Measurements from ENCODE around the gene FCHSD2.

DNA sequence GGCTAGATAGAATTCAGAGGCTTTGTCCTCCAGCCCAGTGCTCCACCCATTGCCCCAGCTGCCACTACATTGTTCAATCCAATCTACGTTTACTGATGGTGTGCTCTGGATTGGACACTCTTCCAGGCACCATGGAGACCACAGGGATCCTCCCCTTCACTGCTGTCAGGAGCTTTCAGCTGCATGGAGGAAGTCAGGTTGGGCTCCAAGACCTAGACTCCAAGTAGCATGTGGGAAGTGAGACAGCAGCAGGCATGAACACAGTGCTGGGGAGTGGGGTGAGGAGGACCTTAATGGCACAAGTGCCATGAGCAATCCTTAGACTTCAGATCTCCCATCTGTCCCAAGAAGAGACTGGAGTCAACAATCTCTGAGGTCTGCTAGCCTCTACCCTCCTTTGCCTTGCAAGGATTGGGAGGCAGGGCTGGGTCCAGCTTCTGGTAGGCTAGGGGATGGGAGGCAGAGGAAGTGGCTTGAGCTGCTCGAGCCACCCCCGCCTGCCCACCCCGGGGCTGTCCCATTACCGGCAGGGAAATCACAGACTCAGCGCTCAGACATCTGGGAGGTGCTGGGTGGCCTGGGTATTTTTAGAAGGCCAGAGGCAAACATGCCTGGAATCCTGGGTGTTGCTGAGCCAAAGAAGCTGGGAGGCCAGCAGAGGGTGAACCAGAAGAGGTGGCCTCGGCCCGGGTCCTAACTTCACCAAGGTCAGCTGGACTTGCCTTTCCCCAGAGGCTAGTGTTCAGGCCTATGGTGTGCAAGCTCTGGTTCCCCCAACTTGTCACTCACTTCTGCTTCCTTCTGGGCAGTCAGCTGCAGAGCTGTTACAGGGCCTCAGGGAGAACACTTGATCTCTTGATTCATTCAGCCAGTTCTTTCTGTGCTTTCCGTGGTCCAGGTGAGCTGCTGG, 15.2 kb upstream of the FCHSD2 start:
- TF ChIP-seq EP300 (IDR thresholded peaks at IDR 0.05; ENCODE audit: low read depth in 2 of 2, low read length in 2 of 2) (no peak), EP300 (CRISPR knock-in tag; IDR thresholded peaks at IDR 0.05; ENCODE audit: borderline replicate concordance) (no peak), ZZZ3 (CRISPR knock-in tag; IDR thresholded peaks at IDR 0.05; ENCODE audit: borderline replicate concordance) (no peak), ZNF430 (CRISPR knock-in tag; IDR thresholded peaks at IDR 0.05) (no peak), ZNF577 (CRISPR knock-in tag; IDR thresholded peaks at IDR 0.05; ENCODE audit: borderline replicate concordance, low read depth) (no peak), JUN (CRISPR knock-in tag; IDR thresholded peaks at IDR 0.05) (no peak), ZNF234 (CRISPR knock-in tag; conservative IDR thresholded peaks at IDR 0.05) (no peak), SMYD3 (CRISPR knock-in tag; IDR thresholded peaks at IDR 0.05) (no peak), HDAC6 (IDR thresholded peaks at IDR 0.05; ENCODE audit: low read depth, low read length) (no peak)
- TF ChIP-seq, protein P1, sequence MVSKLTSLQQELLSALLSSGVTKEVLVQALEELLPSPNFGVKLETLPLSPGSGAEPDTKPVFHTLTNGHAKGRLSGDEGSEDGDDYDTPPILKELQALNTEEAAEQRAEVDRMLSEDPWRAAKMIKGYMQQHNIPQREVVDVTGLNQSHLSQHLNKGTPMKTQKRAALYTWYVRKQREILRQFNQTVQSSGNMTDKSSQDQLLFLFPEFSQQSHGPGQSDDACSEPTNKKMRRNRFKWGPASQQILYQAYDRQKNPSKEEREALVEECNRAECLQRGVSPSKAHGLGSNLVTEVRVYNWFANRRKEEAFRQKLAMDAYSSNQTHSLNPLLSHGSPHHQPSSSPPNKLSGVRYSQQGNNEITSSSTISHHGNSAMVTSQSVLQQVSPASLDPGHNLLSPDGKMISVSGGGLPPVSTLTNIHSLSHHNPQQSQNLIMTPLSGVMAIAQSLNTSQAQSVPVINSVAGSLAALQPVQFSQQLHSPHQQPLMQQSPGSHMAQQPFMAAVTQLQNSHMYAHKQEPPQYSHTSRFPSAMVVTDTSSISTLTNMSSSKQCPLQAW (CRISPR knock-in tag; IDR thresholded peaks at IDR 0.05) = no peak
- TF ChIP-seq, protein P2, sequence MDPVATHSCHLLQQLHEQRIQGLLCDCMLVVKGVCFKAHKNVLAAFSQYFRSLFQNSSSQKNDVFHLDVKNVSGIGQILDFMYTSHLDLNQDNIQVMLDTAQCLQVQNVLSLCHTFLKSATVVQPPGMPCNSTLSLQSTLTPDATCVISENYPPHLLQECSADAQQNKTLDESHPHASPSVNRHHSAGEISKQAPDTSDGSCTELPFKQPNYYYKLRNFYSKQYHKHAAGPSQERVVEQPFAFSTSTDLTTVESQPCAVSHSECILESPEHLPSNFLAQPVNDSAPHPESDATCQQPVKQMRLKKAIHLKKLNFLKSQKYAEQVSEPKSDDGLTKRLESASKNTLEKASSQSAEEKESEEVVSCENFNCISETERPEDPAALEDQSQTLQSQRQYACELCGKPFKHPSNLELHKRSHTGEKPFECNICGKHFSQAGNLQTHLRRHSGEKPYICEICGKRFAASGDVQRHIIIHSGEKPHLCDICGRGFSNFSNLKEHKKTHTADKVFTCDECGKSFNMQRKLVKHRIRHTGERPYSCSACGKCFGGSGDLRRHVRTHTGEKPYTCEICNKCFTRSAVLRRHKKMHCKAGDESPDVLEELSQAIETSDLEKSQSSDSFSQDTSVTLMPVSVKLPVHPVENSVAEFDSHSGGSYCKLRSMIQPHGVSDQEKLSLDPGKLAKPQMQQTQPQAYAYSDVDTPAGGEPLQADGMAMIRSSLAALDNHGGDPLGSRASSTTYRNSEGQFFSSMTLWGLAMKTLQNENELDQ (CRISPR knock-in tag; IDR thresholded peaks at IDR 0.05; ENCODE audit: borderline replicate concordance) = no peak
- TF ChIP-seq, protein P3, sequence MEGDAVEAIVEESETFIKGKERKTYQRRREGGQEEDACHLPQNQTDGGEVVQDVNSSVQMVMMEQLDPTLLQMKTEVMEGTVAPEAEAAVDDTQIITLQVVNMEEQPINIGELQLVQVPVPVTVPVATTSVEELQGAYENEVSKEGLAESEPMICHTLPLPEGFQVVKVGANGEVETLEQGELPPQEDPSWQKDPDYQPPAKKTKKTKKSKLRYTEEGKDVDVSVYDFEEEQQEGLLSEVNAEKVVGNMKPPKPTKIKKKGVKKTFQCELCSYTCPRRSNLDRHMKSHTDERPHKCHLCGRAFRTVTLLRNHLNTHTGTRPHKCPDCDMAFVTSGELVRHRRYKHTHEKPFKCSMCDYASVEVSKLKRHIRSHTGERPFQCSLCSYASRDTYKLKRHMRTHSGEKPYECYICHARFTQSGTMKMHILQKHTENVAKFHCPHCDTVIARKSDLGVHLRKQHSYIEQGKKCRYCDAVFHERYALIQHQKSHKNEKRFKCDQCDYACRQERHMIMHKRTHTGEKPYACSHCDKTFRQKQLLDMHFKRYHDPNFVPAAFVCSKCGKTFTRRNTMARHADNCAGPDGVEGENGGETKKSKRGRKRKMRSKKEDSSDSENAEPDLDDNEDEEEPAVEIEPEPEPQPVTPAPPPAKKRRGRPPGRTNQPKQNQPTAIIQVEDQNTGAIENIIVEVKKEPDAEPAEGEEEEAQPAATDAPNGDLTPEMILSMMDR (CRISPR knock-in tag; IDR thresholded peaks at IDR 0.05) = peak; percentile 4; the same call in 1 of the 2 replicates
- TF ChIP-seq, protein P4, sequence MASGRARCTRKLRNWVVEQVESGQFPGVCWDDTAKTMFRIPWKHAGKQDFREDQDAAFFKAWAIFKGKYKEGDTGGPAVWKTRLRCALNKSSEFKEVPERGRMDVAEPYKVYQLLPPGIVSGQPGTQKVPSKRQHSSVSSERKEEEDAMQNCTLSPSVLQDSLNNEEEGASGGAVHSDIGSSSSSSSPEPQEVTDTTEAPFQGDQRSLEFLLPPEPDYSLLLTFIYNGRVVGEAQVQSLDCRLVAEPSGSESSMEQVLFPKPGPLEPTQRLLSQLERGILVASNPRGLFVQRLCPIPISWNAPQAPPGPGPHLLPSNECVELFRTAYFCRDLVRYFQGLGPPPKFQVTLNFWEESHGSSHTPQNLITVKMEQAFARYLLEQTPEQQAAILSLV (CRISPR knock-in tag; IDR thresholded peaks at IDR 0.05; ENCODE audit: borderline replicate concordance) = no peak
